DND-41 (cell line): ENCODE results near the gene IQCC.
A peak's percentile ranks its signal among the peaks of the same experiment; 100 is the strongest.
"Not testable (repeated sequence)": the region's sequence is repeated elsewhere in the genome, so short reads cannot be mapped to it uniquely, and the experiment has no call there.

ENCODE experiments used
- ATAC-seq: fragments of 200-7000 bp; cut with Tn5 transposase; 3 replicates; pipeline ENCODE4 v1.9.1; 2021; ENCODE audit warnings: low read depth; ENCODE audit not compliant: insufficient read depth
- DNase-seq: peaks from one replicate; pipeline ENCODE4 v3.0.0-alpha.2; 2020
- H2AFZ ChIP-seq: 2 replicates; pipeline ENCODE4 v1.6.0; 2012; ENCODE audit warnings: low read depth, low read length
- H3K27ac ChIP-seq: 2 replicates; pipeline ENCODE4 v1.5.1; 2012; ENCODE audit warnings: low read length, inconsistent platforms
- H3K27me3 ChIP-seq: fragments of 200-600 bp; sonication (generic); 2 replicates; pipeline ENCODE4 v1.6.0; 2012; ENCODE audit warnings: low read length, mild to moderate bottlenecking, inconsistent platforms; ENCODE audit not compliant: insufficient read depth, poor library complexity
- H3K36me3 ChIP-seq: 2 replicates; pipeline ENCODE4 v1.5.1; 2012; ENCODE audit warnings: low read length, inconsistent platforms; ENCODE audit not compliant: insufficient read depth
- H3K4me1 ChIP-seq: 2 replicates; pipeline ENCODE4 v1.5.1; 2012; ENCODE audit warnings: mild to moderate bottlenecking, low read length; ENCODE audit not compliant: insufficient read depth
- H3K4me2 ChIP-seq: 2 replicates; pipeline ENCODE4 v1.6.0; 2012; ENCODE audit warnings: mild to moderate bottlenecking, moderate library complexity, low read length, inconsistent platforms; ENCODE audit not compliant: insufficient read depth
- H3K4me3 ChIP-seq, 2 experiments: fragments of 200-600 bp in 1 of 2; shearing (Covaris generic) in 1 of 2; 2 replicates each; pipeline ENCODE4 v1.5.1; 2012 to 2016; ENCODE audit warnings: inconsistent platforms in 2 of 2, low read length in 2 of 2, mild to moderate bottlenecking in 2 of 2, low read depth in 1 of 2, moderate library complexity in 1 of 2
- H3K79me2 ChIP-seq: 2 replicates; pipeline ENCODE4 v1.6.0; 2012; ENCODE audit warnings: low read length, inconsistent platforms; ENCODE audit not compliant: insufficient read depth
- H3K9ac ChIP-seq: 2 replicates; pipeline ENCODE4 v1.6.0; 2012; ENCODE audit warnings: low read depth, mild to moderate bottlenecking, inconsistent platforms, low read length, moderate library complexity
- H3K9me3 ChIP-seq: 2 replicates; pipeline ENCODE4 v1.5.1; 2012; ENCODE audit warnings: low read length, moderate library complexity, mild to moderate bottlenecking, inconsistent platforms; ENCODE audit not compliant: insufficient read depth, severe bottlenecking
- H4K20me1 ChIP-seq: 2 replicates; pipeline ENCODE4 v1.6.0; 2012; ENCODE audit warnings: low read length; ENCODE audit not compliant: insufficient read depth
- EZH2 ChIP-seq: IDR thresholded peaks from 3 replicates; pipeline ENCODE4 v1.6.1; 2012; ENCODE audit warnings: borderline replicate concordance, low read depth, mild to moderate bottlenecking, moderate library complexity, low read length, inconsistent platforms; ENCODE audit not compliant: severe bottlenecking
- TF ChIP-seq, protein P1 (sequence below): IDR thresholded peaks from 2 replicates; pipeline ENCODE4 v1.5.1; 2012; ENCODE audit warnings: borderline replicate concordance, low read length, moderate library complexity, mild to moderate bottlenecking; ENCODE audit not compliant: poor library complexity, severe bottlenecking; ENCODE audit errors: extremely low read depth

Gene IQCC

DNA sequence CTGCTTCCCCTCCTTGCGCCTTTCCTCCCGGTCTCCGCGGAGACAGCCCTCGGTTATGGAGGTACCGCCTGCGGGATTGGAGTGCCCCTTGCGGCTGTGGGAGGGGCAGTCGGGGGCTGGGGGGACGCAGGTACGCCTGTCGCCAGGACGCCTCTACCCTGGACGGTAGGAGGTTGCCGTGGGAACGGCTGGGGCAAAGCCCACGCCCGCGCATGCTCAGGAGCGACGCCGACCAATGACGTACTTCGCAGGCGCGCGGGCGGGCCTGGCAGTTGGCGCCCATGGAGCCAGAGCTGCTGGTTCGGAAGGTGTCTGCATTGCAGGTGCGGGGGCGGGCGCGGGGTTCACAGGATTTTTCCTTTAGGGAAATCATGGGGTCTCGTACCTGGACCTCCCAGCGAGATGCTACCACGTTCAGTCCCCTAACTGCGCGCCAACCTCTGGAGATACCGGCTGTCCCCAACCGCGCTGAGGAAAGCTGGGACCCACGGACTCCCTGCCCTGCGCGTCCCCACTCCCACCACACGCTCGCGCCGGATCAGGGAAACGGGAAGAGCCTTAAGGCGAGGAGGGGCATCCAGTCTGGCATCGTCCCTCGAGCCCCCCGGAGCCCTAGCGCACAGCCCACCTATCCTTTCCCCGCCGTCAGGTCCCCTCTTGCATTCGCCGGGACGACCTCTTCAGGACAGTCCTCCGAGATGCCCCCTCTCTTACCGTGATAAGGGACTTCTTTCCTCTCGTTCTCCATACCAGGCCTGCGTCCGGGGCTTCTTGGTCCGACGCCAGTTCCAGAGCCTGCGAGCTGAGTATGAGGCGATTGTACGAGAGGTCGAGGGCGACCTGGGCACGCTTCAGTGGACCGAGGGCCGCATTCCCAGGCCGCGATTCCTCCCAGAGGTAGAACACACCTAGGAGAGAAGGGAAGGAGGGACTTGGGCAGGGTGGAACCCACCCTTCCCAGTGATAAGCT is at the start of gene IQCC:
Gene IQCC, plus strand, starts transcription at position 271 of the 970 bp plus-strand sequence. Its CDS starts 11 bp downstream, at position 282.
- DNase-seq: peak; percentile 83
- TF ChIP-seq EZH2: no peak
- TF ChIP-seq, protein P1, sequence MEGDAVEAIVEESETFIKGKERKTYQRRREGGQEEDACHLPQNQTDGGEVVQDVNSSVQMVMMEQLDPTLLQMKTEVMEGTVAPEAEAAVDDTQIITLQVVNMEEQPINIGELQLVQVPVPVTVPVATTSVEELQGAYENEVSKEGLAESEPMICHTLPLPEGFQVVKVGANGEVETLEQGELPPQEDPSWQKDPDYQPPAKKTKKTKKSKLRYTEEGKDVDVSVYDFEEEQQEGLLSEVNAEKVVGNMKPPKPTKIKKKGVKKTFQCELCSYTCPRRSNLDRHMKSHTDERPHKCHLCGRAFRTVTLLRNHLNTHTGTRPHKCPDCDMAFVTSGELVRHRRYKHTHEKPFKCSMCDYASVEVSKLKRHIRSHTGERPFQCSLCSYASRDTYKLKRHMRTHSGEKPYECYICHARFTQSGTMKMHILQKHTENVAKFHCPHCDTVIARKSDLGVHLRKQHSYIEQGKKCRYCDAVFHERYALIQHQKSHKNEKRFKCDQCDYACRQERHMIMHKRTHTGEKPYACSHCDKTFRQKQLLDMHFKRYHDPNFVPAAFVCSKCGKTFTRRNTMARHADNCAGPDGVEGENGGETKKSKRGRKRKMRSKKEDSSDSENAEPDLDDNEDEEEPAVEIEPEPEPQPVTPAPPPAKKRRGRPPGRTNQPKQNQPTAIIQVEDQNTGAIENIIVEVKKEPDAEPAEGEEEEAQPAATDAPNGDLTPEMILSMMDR: no peak
- Histone ChIP-seq H3K79me2 (peaks cover 26% of the 10 kb centered on the region), H3K9ac (peak within 1 kb of the TSS; percentile 88), H3K4me1 (peaks cover 45% of the 10 kb centered on the region), H3K4me2 (peak within 1 kb of the TSS; percentile 99), H3K27ac (peak within 1 kb of the TSS; percentile 92), H3K27me3 (no peaks in the 10 kb centered on the region), H3K4me3 (peak within 1 kb of the TSS; percentile 53 to 98), H4K20me1 (no peaks in the 10 kb centered on the region), H3K36me3 (peaks cover 21% of the 10 kb centered on the region), H2AFZ (peak within 1 kb of the TSS; percentile 99), H3K9me3 (no peaks in the 10 kb centered on the region)
- ATAC-seq: peak; percentile 69

- no peaks in the 10 kb centered on the region for H3K27me3 ChIP-seq
- no peaks in the 10 kb centered on the region for H3K4me1 ChIP-seq
- TF ChIP-seq EZH2: no peak
- TF ChIP-seq, protein P1: no peak
- no peaks in the 10 kb centered on the region for H3K9me3 ChIP-seq
- no peak overlapping the region for H3K9ac ChIP-seq
- H3K4me3 ChIP-seq: no peak overlapping the region
- DNase-seq: no peak
- H2AFZ ChIP-seq: no peak overlapping the region
- H3K4me2 ChIP-seq: no peak overlapping the region
- ATAC-seq: no peak
- H3K27ac ChIP-seq: no peak overlapping the region
- H3K79me2 ChIP-seq: peaks cover 9% of the 10 kb centered on the region; the same call in 1 of the 2 replicates
- H3K36me3 ChIP-seq: peaks cover 89% of the 10 kb centered on the region
- no peaks in the 10 kb centered on the region; the same call in 1 of the 2 replicates for H4K20me1 ChIP-seq
These were observed 46.3 kb upstream of the IQCC start for GRCh38 chr1:32159189-32159588.

DNA sequence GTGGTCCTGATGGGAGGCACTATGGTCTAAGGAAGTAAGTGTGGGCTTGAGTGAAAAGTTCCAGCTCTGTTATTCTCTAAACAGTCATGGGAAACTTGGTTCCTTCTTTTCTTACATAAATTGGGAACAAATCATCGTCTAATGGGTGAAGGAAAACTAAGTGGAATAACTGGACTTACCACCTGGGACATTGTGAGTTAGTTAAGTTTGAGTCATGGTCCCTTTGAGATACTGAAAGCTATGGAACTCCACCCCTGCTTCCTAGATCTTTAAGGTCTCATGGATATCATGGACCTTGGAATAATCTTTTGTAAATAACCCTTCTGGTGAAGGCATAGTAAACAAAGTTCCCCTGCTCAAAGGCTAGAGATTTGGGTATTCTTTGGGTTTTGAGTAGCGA is 42.1 kb upstream of the IQCC start:
- Histone ChIP-seq H2AFZ (no peak overlapping the region), H3K27ac (no peak overlapping the region), H3K4me1 (no peaks in the 10 kb centered on the region), H3K27me3 (no peaks in the 10 kb centered on the region), H3K4me3 (no peak overlapping the region), H3K9me3 (no peaks in the 10 kb centered on the region), H3K4me2 (no peak overlapping the region), H3K36me3 (peaks cover 80% of the 10 kb centered on the region), H3K9ac (no peak overlapping the region), H3K79me2 (no peaks in the 10 kb centered on the region), H4K20me1 (no peaks in the 10 kb centered on the region)
- no peak for TF ChIP-seq EZH2
- TF ChIP-seq, protein P1: no peak
- ATAC-seq (no peak), DNase-seq (no peak)

DNA sequence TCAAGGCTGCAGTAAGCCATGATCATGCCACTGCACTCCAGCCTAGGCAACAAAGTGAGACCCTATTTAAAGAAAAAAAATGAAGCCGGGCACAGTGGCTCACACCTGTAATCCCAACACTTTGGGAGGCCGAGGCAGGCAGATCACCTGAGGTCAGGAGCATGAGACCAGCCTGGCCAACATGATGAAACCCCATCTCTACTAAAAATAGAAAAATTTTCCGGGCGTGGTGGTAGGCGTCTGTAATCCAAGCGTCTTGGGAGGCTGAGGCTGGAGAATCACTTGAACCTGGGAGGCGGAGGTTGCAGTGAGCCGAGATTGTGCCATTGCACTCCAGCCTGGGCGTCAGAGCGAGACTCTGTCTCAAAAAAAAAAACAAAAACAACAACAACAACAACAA is 39.8 kb upstream of the IQCC start:
- H3K4me2 ChIP-seq: not testable (repeated sequence)
- peaks cover 78% of the 10 kb centered on the region for H3K36me3 ChIP-seq

More for the DNA sequence above, 39.8 kb upstream of the IQCC start:
- H2AFZ ChIP-seq, H3K4me1 ChIP-seq, H3K79me2 ChIP-seq, H3K4me3 ChIP-seq, H3K9me3 ChIP-seq, ATAC-seq, H3K27me3 ChIP-seq, H4K20me1 ChIP-seq, H3K27ac ChIP-seq, H3K9ac ChIP-seq, DNase-seq: not testable (repeated sequence)
